ENCODE results near the gene KCNJ12.
"Not testable (repeated sequence)": the region's sequence is repeated elsewhere in the genome, so short reads cannot be mapped to it uniquely, and the experiment has no call there.

The KCNJ12 gene

DNA sequence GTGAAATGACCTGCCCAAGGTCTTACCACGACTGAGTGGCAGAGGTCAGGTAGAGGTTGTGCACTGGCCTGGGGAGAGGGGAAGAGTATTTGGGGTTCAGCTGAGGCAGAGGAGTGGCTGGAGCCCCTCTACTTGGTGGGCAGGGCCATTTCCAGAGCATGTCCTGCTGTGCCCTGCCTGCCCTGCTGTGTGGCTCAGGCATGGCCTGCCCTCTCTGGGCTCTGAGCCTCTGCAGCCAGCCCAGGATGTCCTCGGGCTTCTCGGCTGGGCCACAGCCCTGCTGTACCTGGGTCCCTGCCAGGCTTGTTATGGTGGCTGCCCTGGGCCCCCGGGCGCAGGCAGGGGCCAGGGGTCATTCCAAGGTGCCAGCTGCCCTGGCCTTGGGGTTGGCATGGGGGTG is 19.6 kb downstream of the KCNJ12 start:
- TF ChIP-seq, protein P1, sequence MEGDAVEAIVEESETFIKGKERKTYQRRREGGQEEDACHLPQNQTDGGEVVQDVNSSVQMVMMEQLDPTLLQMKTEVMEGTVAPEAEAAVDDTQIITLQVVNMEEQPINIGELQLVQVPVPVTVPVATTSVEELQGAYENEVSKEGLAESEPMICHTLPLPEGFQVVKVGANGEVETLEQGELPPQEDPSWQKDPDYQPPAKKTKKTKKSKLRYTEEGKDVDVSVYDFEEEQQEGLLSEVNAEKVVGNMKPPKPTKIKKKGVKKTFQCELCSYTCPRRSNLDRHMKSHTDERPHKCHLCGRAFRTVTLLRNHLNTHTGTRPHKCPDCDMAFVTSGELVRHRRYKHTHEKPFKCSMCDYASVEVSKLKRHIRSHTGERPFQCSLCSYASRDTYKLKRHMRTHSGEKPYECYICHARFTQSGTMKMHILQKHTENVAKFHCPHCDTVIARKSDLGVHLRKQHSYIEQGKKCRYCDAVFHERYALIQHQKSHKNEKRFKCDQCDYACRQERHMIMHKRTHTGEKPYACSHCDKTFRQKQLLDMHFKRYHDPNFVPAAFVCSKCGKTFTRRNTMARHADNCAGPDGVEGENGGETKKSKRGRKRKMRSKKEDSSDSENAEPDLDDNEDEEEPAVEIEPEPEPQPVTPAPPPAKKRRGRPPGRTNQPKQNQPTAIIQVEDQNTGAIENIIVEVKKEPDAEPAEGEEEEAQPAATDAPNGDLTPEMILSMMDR (IDR thresholded peaks at IDR 0.05), result no peak
- TF ChIP-seq ZFX (IDR thresholded peaks at IDR 0.05; ENCODE audit: borderline replicate concordance), result no peak
- no peak overlapping the region for H3K27ac ChIP-seq

DNA sequence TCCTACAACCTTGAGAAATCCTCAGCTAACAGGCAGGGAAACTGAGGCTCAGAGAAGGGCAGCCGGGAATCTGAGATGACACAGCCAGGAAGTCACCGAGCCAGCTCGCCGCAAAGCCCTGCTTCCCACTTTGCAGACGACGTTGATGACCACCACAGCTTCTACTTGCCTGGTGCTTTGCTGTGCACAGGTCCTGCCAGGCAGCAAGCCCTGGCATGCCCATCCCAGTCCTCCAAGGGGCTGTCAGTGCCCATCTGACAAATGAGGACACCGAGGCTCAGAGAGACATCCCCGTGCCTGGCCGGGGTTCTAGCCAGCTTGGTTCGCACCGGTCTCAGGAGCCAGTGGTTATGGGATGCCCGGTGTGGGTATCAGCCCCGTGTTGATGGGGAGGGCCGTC is 20.1 kb downstream of the KCNJ12 start:
- no peak overlapping the region for H3K27ac ChIP-seq
- TF ChIP-seq, protein P1 (IDR thresholded peaks at IDR 0.05), result no peak
- no peak for TF ChIP-seq ZFX (IDR thresholded peaks at IDR 0.05; ENCODE audit: borderline replicate concordance)

DNA sequence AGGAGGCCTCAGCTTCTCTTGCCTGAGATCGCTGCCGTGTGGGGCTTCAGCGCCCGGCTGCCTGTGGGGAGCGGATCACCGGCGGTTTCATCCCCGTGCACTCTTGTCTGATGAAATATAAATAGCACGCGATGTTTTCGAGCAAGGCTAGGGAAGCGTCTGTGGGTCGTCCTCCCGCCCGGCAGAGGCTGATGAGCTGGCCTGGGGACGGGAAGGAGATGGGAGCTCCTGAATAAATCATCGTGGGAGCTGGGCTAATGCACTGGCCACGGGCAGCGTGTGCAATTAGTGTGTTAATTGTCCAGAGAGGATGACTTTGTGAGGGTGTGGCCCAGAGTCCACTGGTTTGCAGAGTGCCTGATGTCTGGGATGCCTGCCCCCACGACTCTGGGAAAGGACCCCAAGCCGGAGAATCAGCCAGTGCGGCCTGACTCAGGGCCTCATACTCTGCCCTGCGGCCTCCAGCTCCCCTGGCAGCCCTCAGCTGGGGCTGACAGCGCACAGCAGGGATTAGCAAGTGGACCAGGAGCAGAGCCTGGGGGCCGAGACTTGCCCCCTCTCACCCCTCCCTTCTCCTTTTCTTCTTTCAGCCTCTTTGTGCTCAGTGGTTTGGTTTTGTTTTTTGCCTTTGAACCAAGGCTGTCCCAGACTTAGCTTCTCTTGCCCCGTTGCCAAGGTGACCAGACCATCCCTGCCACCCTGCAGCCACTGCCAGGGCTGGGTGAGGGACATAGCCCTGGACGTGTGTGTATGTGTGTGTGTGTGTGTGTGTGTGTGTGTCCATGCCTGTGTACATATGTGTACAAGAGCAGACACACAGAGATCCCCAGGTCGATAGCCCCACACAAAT is 21.4 kb downstream of the KCNJ12 start:
- no peak overlapping the region for H3K27ac ChIP-seq
- TF ChIP-seq ZFX (IDR thresholded peaks at IDR 0.05; ENCODE audit: borderline replicate concordance), result no peak
- TF ChIP-seq, protein P1 (IDR thresholded peaks at IDR 0.05), result no peak

DNA sequence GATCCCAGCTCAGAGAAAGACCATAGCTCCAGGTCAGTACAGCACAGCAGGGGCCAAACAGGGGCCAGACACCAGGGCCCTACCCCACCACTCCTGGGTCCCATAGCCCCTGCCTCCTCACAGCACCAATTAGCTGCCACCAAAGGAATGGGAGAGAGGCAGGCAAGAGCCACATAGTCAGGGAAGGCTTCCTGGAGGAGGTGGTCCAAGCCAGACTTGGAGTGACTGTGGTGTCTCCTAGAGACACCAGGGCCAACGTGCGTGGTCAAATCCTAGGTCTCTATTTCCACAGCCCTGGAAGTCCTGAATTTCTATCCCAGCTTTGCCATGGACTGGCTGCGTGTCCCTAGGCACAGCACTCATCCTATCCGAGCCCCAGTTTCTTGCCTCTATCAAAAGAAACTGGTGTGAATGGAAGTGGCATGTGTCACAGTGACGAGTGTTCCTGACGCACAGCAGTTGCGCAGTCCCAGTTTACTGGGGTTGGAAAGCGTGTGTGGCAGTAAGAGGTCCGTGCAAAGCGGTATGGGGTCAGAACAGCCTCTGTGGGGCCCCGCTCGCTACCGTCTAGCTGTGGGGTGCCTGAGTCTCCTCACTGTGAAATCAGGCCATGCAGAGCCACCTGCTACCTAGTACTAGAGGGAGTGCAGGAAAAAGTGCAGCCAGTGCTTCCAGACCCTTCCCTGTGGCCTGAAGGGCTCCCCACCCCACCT is 23.5 kb downstream of the KCNJ12 start:
- TF ChIP-seq ZFX (IDR thresholded peaks at IDR 0.05; ENCODE audit: borderline replicate concordance), result no peak
- TF ChIP-seq, protein P1 (IDR thresholded peaks at IDR 0.05), result no peak
- no peak overlapping the region for H3K27ac ChIP-seq

DNA sequence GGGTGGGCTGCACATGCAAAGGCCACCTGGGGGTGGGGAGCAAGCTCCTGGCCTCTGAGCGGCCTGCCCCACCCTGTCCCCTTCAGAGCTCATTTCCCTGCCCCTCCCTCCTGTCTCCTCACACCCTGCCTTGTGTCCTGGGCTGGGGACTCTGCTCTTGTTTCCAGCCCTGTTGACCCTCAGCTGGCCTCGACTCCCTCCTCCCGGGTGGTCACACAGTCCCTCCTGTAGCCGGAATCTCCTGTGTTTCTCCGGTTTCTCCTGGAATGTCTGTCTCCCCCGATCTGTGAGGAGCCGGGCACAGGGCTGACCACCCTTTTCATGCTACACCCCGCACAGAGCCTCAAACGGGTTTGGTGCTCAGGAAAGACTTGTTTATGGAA is 24.0 kb downstream of the KCNJ12 start:
- H3K27ac ChIP-seq, result not testable (repeated sequence)

DNA sequence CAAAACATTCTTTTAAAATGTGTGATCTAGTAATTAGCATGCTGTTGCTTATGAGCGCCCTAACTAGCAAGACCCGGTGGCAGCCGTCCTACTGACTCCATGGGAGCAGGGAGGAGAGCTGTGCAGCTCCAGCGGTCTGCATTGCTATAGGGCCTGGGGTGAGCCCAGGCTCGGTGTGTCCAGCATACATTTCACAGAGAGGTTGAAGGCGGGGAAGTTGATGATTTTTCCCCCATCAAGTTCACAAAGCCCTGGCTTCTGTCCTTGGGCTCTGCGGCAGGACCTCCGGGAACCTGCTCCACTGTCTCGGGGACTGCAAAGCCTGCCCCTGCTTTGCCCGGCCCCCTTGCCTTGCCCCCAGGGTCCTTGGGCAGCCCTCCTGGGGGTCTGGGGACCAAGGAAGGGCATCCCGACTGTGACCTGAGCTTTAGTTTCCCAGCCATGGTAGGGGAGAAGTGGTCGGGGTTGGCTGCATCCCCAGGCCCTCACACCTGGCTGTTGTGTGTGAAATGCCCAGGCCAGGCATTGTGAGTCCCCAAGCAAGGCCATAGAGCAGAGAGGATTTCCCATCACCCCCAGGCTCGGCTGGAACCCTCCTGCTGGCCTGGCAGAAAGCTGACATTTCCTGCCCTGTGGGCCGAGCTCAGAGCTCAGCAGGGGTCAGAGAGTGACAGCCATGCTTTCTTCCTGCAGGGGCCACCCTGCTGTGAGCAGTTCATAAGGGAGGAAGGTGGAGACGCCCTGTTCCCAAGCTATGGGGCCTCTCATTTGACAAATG is 24.8 kb downstream of the KCNJ12 start:
- TF ChIP-seq, protein P1 (IDR thresholded peaks at IDR 0.05), result no peak
- TF ChIP-seq ZFX (IDR thresholded peaks at IDR 0.05; ENCODE audit: borderline replicate concordance), result no peak
- no peak overlapping the region for H3K27ac ChIP-seq

DNA sequence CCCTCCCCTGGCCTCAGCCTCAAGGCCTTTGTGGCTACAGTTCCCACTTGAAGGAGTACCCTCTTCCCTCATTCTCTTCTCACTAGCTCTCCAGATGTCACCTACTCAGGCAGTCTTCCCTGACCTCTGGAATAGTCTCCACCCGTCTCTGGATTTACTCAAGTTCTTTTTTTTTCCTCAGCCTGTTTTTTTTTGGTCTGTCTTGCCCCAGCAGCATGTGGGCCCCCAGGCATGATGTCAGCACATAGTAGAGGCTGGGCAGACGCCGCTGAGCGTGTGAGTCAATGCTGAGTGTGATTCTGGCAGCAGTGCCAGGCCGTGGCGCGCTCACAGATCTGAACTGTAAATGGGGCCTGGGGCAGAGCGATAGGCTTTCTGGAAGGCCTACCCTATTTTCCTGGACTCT is 26.0 kb downstream of the KCNJ12 start:
- H3K27ac ChIP-seq, result not testable (repeated sequence)

DNA sequence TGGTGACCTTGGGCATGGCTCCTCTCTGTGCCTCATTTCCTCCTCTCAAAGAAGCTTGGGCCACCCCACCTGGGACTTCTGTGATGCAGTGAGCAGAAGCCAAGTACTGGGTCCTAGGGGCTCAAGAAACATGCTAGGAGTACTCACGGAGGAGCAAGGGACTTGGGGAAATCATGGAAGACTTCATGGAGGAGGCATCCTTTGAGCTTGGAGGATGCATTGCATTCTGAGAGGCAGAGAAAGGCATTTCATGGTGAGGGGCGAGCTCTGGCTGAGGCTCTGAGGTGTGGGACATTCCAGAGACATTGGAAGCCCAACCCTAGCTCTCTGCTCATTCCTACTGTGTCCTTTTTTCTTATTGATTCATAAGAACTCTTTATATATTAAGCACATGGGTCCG is 26.8 kb downstream of the KCNJ12 start:
- not testable (repeated sequence) for H3K27ac ChIP-seq

DNA sequence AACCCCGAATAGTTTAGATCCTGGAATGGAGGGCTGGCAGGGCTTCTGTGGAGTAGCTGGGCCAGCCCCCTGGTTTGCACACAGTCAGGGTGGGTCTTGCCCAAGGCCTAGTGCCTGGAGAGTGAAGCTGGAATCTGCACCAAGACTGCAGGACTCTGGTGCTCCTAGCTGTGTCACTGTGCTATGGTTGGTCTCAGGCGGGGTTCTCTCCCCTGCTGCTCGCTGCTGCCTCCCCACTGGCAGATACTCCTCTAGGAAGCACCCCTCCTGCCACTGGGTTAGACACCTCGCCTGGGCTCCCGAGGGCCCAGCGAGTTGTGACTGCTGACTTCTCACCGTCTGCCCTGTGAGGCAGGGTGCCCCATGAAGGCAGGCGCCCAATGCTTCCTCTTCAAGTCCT is 27.9 kb downstream of the KCNJ12 start:
- not testable (repeated sequence) for H3K27ac ChIP-seq

DNA sequence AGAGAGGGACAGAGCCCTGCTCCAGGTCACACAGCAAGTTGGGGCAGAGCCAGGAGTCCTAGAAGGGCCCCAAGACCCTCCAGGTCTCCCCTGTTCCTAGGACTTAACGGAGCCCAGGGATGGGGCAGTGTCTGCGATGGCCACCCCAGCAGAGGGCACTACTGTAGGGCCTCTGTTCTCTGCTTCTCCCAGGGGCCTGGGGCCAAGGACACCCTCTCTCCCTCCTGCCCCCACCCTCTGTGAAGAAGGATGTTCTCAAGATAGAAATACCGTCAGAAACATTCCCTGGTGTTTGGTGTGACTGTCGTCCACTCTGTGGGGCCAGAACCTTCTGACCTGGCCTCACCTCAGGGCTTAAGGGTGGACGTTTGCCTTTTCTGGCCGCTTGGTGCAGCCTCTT is 28.4 kb downstream of the KCNJ12 start:
- not testable (repeated sequence) for H3K27ac ChIP-seq

DNA sequence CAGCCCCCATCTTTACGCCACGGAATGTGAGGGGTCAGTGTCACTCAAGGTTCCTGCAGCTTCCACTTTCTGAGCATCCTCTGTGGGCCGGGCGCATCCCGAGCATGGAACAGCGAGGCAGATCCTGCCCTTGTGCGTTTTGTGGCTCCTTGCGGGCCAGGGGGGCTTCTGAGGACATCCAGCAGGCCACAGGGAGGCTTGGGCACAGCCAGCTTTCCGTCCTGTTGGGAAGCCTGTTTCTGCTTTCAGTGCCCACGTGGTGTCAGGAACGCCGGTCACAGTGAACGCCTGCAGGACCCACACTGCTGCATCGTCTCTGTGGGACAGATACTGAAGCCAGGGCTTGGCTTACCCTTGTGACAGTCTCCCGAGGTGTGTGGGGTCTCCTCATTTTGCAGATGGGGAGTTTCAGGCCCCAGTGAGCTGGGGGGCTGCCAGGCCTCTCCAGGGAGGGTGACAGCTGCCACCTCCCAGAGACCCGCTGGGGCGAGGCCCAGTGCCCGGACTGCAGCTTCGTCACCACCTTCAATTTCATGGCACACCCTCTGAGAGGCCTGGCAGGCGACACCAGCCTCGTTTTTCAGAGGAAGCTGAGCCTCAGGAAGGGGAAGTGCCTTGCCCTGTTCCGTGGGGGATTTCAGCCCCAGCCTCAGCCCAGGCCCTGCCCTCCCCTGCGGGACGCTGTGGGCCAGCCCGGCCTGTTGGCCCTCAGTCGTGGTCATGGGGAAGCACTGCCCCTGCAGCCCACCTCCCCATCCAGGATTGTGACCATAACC is 29.0 kb downstream of the KCNJ12 start:
- not testable (repeated sequence) for H3K27ac ChIP-seq

DNA sequence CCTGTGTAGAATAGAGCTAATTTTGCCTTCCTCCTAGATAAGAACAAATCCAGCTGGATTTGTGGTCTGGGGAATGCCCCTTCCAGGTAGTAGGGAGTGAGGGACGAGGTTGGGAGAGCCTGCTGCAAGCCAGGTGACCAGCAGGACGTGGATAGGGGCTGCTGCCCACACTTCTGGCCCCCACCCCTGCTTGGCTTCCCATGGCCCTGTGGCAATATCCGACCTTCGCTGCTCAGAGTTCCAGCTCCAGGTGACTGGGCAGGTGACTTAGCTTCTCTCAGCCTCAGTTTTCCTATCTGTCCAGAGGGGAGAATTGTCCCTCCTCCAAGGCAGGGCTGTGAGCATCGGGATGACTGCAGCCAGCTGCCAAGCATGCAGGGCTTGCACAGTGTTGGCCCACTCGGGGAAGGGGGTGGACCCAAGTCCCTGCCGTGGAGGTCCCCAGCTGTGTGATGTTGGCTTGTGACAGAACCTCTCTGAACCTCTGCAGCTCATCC is 29.8 kb downstream of the KCNJ12 start:
- H3K27ac ChIP-seq, result not testable (repeated sequence)

Data from 22Rv1 (cell line).